HEK293 (cell line): ENCODE measurements around the gene NT5DC4.
"Not testable (repeated sequence)": the region's sequence is repeated elsewhere in the genome, so short reads cannot be mapped to it uniquely, and the experiment has no call there.

ENCODE experiments used
- CTCF ChIA-PET: fragments of 350-600 bp; formaldehyde crosslinking; extraction: SDS; loops from one replicate; lab custom pipeline; 2021; ENCODE audit warnings: antibody characterized with exemption; lab: Yijun Ruan, JAX
- POLR2A ChIA-PET: fragments of 300-600 bp; formaldehyde crosslinking; extraction: SDS; loops from one replicate; lab custom pipeline; 2020; ENCODE audit warnings: antibody characterized with exemption, inconsistent platforms; lab: Yijun Ruan, JAX
- H3K27ac ChIP-seq: fragments of 200-500 bp; sonication (Bioruptor generic); 2 replicates; pipeline ENCODE4 v1.5.1; 2014; ENCODE audit warnings: low read depth, low read length, control low read depth, inconsistent platforms; ENCODE audit errors: extremely low read depth
- H3K36me3 ChIP-seq, 2 experiments: fragments of 200-500 bp in 1 of 2; sonication (Bioruptor generic) in 1 of 2; 1 replicate in 1 of 2; 2 replicates in 1 of 2; pipeline ENCODE4 v1.5.1; 2014 to 2017; ENCODE audit warnings: inconsistent platforms in 2 of 2, low read length in 2 of 2; ENCODE audit not compliant: control insufficient read depth in 2 of 2, insufficient read depth in 1 of 2
- H3K4me1 ChIP-seq: fragments of 200-500 bp; sonication (Bioruptor generic); 2 replicates; pipeline ENCODE4 v1.5.1; 2014; ENCODE audit warnings: mild to moderate bottlenecking, low read length, inconsistent platforms; ENCODE audit not compliant: control insufficient read depth, insufficient read depth
- H3K4me3 ChIP-seq: 2 replicates; pipeline ENCODE4 v1.5.1; 2011; ENCODE audit warnings: low read depth, mild to moderate bottlenecking, control low read depth, low read length, moderate library complexity
- H3K9me3 ChIP-seq: fragments of 200-500 bp; sonication (Bioruptor generic); 2 replicates; pipeline ENCODE4 v1.5.1; 2014; ENCODE audit warnings: low read depth, low read length, inconsistent platforms; ENCODE audit not compliant: control insufficient read depth, insufficient read depth
- OVOL3 ChIP-seq: fragments of 450-650 bp; formaldehyde crosslinking; IDR thresholded peaks from 2 replicates; pipeline ENCODE4 v1.5.1; 2016; ENCODE audit warnings: missing biosample characterization, missing genetic modification characterization
- ZFP41 ChIP-seq: fragments of 450-650 bp; formaldehyde crosslinking; IDR thresholded peaks from 2 replicates; pipeline ENCODE4 v1.5.1; 2016; ENCODE audit warnings: missing biosample characterization, missing genetic modification characterization, borderline replicate concordance
- ZNF10 ChIP-seq: fragments of 450-650 bp; formaldehyde crosslinking; IDR thresholded peaks from 2 replicates; pipeline ENCODE4 v1.5.1; 2017; ENCODE audit warnings: missing biosample characterization, missing genetic modification characterization
- ZNF112 ChIP-seq: fragments of 450-650 bp; formaldehyde crosslinking; IDR thresholded peaks from 2 replicates; pipeline ENCODE4 v1.5.0; 2017; ENCODE audit warnings: missing biosample characterization, missing genetic modification characterization
- ZNF114 ChIP-seq: fragments of 450-650 bp; formaldehyde crosslinking; IDR thresholded peaks from 2 replicates; pipeline ENCODE4 v1.5.0; 2017; ENCODE audit warnings: missing biosample characterization, missing genetic modification characterization
- ZNF211 ChIP-seq: fragments of 450-650 bp; formaldehyde crosslinking; IDR thresholded peaks from 2 replicates; pipeline ENCODE4 v1.5.1; 2016; ENCODE audit warnings: low read depth, missing biosample characterization, missing genetic modification characterization
- ZNF223 ChIP-seq: fragments of 450-650 bp; formaldehyde crosslinking; IDR thresholded peaks from 2 replicates; pipeline ENCODE4 v1.5.1; 2016; ENCODE audit warnings: missing biosample characterization, missing genetic modification characterization
- ZNF354C ChIP-seq: fragments of 450-650 bp; formaldehyde crosslinking; IDR thresholded peaks from 2 replicates; pipeline ENCODE4 v1.5.1; 2016; ENCODE audit warnings: missing biosample characterization, missing genetic modification characterization, low read depth, borderline replicate concordance
- ZNF623 ChIP-seq: fragments of 450-650 bp; formaldehyde crosslinking; IDR thresholded peaks from 2 replicates; pipeline ENCODE4 v1.5.1; 2016; ENCODE audit warnings: missing biosample characterization, missing genetic modification characterization
- ZNF670 ChIP-seq: fragments of 450-650 bp; formaldehyde crosslinking; IDR thresholded peaks from 2 replicates; pipeline ENCODE4 v1.5.1; 2016; ENCODE audit warnings: missing biosample characterization, missing genetic modification characterization, low read depth
- ZNF791 ChIP-seq: fragments of 450-650 bp; formaldehyde crosslinking; IDR thresholded peaks from 2 replicates; pipeline ENCODE4 v1.5.1; 2016; ENCODE audit warnings: missing biosample characterization, missing genetic modification characterization
- ZNF837 ChIP-seq: fragments of 450-650 bp; formaldehyde crosslinking; IDR thresholded peaks from 2 replicates; pipeline ENCODE4 v1.5.1; 2016; ENCODE audit warnings: missing biosample characterization, missing genetic modification characterization
- TF ChIP-seq, protein P1 (sequence below): fragments of 450-650 bp; formaldehyde crosslinking; IDR thresholded peaks from 2 replicates; pipeline ENCODE4 v1.5.1; 2016; ENCODE audit warnings: missing biosample characterization, missing genetic modification characterization
- TF ChIP-seq, protein P2 (sequence below): fragments of 450-650 bp; formaldehyde crosslinking; IDR thresholded peaks from 2 replicates; pipeline ENCODE4 v1.5.1; 2016; ENCODE audit warnings: missing biosample characterization, missing genetic modification characterization
- TF ChIP-seq, protein P3 (sequence below): fragments of 450-650 bp; formaldehyde crosslinking; IDR thresholded peaks from 2 replicates; pipeline ENCODE4 v1.5.1; 2016; ENCODE audit warnings: missing biosample characterization, missing genetic modification characterization, borderline replicate concordance

The NT5DC4 gene

DNA sequence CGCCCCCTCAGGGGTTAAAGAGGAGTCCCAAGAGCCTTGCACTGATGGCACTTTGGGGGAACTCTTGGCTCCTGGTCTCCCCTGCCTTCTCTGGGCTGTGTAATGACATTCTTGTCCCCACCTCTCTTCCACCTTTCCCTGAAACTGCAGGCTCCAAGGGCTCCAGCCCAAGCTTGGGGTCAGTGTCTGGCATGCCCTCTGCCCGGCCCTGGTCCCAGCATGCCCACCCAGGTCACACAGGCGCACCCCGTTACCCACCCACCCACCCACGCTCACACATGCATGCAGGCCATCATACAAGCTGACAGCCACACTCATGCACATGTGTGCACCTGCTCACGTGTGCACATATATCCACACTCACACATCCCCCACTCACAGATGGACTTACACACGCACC, 6.9 kb upstream of the NT5DC4 start:
- Histone ChIP-seq H3K27ac (no peak overlapping the region), H3K4me1 (no peaks in the 10 kb centered on the region), H3K4me3 (no peak overlapping the region)
- CTCF ChIA-PET: interaction anchor here (0.7 to 3.1 kb wide), 5 partner anchors 12 to 535 kb away, joined by 3 to 18 read pairs (median 5); no protein-coding TSS in a partner anchor
- POLR2A ChIA-PET: interaction anchor here (0.5 to 1.0 kb wide), 4 partner anchors 12 to 59 kb away, joined by 3 to 4 read pairs (median 4); no protein-coding TSS in a partner anchor
- TF ChIP-seq ZFP41 (tag by site-specific recombination) (no peak), OVOL3 (no peak), ZNF112 (no peak), ZNF114 (tag by site-specific recombination) (no peak), ZNF623 (no peak), ZNF354C (tag by site-specific recombination) (no peak), ZNF791 (tag by site-specific recombination) (no peak), ZNF10 (tag by site-specific recombination) (no peak)
- TF ChIP-seq, protein P1, sequence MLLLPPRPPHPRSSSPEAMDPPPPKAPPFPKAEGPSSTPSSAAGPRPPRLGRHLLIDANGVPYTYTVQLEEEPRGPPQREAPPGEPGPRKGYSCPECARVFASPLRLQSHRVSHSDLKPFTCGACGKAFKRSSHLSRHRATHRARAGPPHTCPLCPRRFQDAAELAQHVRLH (tag by site-specific recombination): no peak
- TF ChIP-seq, all 188 proteins: peak for 0
- Histone ChIP-seq H3K9me3 (no peaks in the 10 kb centered on the region), H3K36me3 (no peaks in the 10 kb centered on the region)

DNA sequence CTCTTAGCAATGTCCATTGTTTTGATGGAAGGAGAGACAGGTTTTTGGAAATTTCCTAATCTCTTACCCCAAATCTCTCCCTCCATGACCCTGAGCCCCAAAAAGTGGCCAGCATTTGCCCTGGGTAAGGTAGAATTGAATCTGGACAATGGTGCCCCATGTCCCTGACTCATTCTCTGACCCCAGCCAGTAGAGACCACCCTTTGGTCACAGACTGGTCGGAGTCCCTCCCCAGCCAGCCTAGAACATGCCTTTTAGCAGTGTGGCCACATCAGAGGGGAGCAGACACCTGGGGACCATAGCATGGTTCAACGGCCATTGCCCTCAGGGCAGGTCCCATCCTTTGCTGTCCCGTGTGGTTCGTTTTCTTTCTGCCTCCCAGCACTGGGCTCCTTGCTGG, 6.5 kb upstream of the NT5DC4 start:
- H3K36me3 ChIP-seq: no peaks in the 10 kb centered on the region
- H3K4me3 ChIP-seq: no peak overlapping the region
- no peak for TF ChIP-seq ZNF670 (tag by site-specific recombination)
- ChIA-PET CTCF (interaction anchor here (0.7 kb wide), 2 partner anchors 30 to 535 kb away, joined by 4 read pairs; no protein-coding TSS in a partner anchor), POLR2A (interaction anchor here (0.5 kb wide), 1 partner anchor 59 kb away, joined by 4 read pairs; no protein-coding TSS in a partner anchor)
- no peaks in the 10 kb centered on the region for H3K9me3 ChIP-seq
- no peak overlapping the region for H3K27ac ChIP-seq
- no peaks in the 10 kb centered on the region for H3K4me1 ChIP-seq

DNA sequence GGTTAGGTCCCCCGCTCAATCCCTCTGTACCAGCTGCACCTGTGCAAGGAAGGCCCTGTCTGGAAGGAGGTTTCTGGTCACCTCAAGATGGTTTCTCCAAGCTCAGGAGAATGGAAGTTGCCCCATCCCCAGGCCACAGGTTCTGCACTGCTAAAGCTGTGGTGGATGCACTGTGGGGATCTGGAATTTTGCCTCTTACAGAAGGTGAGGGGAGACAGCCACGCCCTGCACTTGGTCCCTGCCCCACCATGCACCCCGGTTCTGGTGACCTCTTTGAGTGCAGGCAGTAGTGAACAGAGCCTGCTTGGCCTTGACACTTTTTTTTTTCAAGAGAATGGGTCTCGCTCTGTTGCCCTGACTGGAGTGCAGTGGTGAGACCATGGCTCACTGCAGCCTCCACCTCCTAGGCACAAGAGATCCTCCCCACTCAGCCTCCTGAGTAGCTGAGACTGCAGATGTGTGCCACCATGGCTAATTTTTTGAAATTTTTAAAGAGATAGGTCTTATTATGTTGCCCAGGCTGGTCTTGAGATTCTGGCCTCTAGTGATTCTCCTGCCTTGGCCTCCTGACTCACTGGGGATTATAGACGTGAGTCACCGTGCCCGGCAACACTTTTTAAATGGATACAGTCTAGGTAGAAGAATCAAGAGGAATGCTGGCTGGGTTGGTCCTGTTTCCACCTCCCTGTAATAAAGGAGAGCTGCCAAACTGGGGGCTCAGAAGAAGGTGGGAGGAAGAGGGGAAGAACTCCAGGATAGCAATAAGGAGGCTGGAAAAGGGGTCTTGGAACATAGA, 5.8 kb upstream of the NT5DC4 start:
- POLR2A ChIA-PET: no interaction called here
- TF ChIP-seq, protein P2, sequence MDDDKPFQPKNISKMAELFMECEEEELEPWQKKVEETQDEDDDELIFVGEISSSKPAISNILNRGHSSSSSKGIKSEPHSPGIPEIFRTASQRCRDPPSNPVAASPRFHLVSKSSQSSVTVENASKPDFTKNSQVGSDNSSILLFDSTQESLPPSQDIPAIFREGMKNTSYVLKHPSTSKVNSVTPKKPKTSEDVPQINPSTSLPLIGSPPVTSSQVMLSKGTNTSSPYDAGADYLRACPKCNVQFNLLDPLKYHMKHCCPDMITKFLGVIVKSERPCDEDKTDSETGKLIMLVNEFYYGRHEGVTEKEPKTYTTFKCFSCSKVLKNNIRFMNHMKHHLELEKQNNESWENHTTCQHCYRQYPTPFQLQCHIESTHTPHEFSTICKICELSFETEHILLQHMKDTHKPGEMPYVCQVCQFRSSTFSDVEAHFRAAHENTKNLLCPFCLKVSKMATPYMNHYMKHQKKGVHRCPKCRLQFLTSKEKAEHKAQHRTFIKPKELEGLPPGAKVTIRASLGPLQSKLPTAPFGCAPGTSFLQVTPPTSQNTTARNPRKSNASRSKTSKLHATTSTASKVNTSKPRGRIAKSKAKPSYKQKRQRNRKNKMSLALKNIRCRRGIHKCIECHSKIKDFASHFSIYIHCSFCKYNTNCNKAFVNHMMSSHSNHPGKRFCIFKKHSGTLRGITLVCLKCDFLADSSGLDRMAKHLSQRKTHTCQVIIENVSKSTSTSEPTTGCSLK (tag by site-specific recombination): no peak
- TF ChIP-seq, protein P3, sequence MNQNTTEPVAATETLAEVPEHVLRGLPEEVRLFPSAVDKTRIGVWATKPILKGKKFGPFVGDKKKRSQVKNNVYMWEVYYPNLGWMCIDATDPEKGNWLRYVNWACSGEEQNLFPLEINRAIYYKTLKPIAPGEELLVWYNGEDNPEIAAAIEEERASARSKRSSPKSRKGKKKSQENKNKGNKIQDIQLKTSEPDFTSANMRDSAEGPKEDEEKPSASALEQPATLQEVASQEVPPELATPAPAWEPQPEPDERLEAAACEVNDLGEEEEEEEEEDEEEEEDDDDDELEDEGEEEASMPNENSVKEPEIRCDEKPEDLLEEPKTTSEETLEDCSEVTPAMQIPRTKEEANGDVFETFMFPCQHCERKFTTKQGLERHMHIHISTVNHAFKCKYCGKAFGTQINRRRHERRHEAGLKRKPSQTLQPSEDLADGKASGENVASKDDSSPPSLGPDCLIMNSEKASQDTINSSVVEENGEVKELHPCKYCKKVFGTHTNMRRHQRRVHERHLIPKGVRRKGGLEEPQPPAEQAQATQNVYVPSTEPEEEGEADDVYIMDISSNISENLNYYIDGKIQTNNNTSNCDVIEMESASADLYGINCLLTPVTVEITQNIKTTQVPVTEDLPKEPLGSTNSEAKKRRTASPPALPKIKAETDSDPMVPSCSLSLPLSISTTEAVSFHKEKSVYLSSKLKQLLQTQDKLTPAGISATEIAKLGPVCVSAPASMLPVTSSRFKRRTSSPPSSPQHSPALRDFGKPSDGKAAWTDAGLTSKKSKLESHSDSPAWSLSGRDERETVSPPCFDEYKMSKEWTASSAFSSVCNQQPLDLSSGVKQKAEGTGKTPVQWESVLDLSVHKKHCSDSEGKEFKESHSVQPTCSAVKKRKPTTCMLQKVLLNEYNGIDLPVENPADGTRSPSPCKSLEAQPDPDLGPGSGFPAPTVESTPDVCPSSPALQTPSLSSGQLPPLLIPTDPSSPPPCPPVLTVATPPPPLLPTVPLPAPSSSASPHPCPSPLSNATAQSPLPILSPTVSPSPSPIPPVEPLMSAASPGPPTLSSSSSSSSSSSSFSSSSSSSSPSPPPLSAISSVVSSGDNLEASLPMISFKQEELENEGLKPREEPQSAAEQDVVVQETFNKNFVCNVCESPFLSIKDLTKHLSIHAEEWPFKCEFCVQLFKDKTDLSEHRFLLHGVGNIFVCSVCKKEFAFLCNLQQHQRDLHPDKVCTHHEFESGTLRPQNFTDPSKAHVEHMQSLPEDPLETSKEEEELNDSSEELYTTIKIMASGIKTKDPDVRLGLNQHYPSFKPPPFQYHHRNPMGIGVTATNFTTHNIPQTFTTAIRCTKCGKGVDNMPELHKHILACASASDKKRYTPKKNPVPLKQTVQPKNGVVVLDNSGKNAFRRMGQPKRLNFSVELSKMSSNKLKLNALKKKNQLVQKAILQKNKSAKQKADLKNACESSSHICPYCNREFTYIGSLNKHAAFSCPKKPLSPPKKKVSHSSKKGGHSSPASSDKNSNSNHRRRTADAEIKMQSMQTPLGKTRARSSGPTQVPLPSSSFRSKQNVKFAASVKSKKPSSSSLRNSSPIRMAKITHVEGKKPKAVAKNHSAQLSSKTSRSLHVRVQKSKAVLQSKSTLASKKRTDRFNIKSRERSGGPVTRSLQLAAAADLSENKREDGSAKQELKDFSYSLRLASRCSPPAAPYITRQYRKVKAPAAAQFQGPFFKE (tag by site-specific recombination): no peak
- no peak for TF ChIP-seq ZNF223 (tag by site-specific recombination)
- no peak for TF ChIP-seq ZNF211 (tag by site-specific recombination)
- TF ChIP-seq ZNF837: no peak
- Histone ChIP-seq H3K36me3 (no peaks in the 10 kb centered on the region), H3K27ac (no peak overlapping the region), H3K4me3 (no peak overlapping the region), H3K9me3 (no peaks in the 10 kb centered on the region), H3K4me1 (no peaks in the 10 kb centered on the region)
- CTCF ChIA-PET: interaction anchor here (0.6 to 1.7 kb wide), 4 partner anchors 11 to 128 kb away, joined by 3 to 7 read pairs (median 4); no protein-coding TSS in a partner anchor

DNA sequence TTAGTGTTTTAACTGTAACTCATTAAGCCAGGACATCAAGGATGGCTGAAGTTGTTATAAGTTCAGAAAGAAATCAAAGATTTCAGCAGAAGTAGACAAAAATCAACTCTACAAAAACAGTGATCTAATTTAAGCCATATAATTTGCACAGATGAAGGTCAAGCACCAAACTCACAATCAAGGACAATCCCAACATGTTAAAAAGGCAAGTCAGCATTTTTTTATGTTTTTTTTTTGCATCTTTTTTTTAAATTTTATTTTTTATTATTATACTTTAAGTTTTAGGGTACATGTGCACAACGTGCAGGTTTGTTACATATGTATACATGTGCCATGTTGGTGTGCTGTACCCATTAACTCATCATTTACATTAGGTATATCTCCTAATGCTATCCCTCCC, 4.7 kb upstream of the NT5DC4 start:
- H3K9me3 ChIP-seq, H3K27ac ChIP-seq, H3K36me3 ChIP-seq, POLR2A ChIA-PET, H3K4me1 ChIP-seq, H3K4me3 ChIP-seq: not testable (repeated sequence)
- CTCF ChIA-PET: interaction anchor here (1.7 kb wide), 1 partner anchor 10 kb away, joined by 7 read pairs; no protein-coding TSS in a partner anchor
